ENCODE measurements around the gene GLIS1.

- TF ChIP-seq CTCF (IDR thresholded peaks at IDR 0.05; ENCODE audit: insufficient read depth, low read depth, low read length), result no peak
- TF ChIP-seq EZH2 (IDR thresholded peaks at IDR 0.05; ENCODE audit: insufficient read depth, low read length), result no peak
Observed at GRCh38 chr1:53653631-53654030, 85.3 kb downstream of the GLIS1 start.
